ENCODE data around the gene RSU1. TPM values are rescaled to one million over a fixed set of nuclear protein-coding genes. Genes with fewer than 3 reads are reported as not detected.

RSU1 gene
- total RNA-seq, 1 donor from 2014 or later: 46.9 TPM

DNA sequence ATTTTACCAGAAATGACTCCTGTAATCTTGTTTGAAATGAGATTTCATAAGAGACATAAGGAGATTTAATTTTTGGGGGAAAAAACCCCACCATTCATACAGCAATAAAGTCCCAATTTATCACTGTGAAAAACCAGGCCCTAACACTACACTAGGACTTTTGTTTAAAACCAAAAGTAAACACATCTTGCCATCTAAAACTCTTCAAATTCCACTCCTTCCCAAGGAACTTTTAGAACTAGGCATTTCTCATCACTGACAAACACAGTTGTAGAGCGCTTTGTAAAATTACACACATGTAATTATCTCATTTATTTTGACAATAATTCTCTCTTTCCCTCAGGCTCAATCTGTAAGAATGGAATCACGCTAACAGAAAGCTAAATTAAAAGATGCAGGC lies 167.5 kb downstream of the RSU1 start:
- TF ChIP-seq, protein P1, sequence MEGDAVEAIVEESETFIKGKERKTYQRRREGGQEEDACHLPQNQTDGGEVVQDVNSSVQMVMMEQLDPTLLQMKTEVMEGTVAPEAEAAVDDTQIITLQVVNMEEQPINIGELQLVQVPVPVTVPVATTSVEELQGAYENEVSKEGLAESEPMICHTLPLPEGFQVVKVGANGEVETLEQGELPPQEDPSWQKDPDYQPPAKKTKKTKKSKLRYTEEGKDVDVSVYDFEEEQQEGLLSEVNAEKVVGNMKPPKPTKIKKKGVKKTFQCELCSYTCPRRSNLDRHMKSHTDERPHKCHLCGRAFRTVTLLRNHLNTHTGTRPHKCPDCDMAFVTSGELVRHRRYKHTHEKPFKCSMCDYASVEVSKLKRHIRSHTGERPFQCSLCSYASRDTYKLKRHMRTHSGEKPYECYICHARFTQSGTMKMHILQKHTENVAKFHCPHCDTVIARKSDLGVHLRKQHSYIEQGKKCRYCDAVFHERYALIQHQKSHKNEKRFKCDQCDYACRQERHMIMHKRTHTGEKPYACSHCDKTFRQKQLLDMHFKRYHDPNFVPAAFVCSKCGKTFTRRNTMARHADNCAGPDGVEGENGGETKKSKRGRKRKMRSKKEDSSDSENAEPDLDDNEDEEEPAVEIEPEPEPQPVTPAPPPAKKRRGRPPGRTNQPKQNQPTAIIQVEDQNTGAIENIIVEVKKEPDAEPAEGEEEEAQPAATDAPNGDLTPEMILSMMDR (conservative IDR thresholded peaks at IDR 0.05; ENCODE audit: low read depth, low read length): no peak
- H3K4me3 ChIP-seq (ENCODE audit: low read depth, low read length): no peak overlapping the region

DNA sequence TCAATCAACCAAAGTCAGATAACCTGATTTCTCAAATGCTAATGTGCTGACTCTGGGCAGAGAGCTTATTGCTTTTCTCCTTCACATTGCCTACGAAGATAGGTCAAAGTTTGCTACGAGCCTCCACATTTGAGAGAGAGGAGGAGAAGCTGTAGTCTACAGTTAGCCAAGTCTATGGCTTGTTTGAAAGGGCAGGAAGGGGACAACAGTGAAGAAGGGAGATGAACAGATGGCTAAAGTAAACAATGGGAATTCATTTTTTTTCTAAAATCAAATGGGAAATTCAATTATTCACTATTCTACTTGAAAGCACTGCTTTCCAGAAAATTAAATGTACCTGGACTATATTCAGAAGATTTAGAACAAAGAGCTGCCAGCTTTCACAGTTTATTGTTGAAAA lies 168.9 kb downstream of the RSU1 start:
- DNase-seq (ENCODE audit: low read depth): no peak
- H3K4me3 ChIP-seq (ENCODE audit: low read depth, low read length): no peak overlapping the region
- TF ChIP-seq, protein P1 (conservative IDR thresholded peaks at IDR 0.05; ENCODE audit: low read depth, low read length): no peak

More for the DNA sequence above, 167.5 kb downstream of the RSU1 start:
- no peak for DNase-seq (ENCODE audit: low read depth)

DNA sequence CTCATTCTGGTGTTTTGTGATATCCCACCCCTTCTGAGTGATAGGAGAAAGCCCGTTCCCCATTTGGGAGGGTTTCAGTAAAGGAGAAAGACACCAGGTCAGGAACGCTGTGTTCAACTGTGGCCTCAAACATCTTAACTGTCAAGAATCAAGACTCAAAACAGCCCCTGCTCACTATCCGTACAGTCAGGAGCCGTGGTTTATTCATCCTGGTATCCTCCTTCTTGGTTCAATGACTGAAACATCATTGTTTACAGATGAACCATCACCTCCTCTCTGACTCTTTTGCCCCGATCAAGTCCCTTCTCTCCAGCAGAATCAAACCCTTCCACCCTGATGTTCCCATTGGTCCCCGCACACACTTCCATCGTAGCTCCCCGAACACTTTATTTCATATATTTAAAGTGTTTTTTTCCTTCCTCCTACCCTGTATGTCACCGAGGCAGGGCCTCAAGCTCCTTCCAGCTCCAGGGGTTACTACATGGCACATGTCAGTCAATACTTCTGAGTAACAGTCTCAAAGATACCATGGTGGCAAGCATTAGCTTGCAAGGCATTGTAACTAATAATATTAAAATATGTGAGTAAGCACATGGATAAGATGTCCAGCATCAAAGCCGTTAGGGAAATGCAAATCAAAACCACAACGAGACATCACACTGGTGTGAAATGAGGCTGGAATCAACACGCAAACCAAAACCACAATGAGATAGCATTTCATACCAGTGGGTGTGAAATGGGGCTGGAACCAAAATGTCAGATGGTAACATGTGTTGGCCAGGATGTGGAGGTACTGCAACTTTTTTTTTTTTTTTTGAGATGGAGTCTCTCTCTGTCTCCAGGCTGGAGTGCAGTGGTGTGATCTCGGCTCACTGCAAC lies 170.8 kb downstream of the RSU1 start:
- TF ChIP-seq, protein P1 (conservative IDR thresholded peaks at IDR 0.05; ENCODE audit: low read depth, low read length): no peak
- no peak overlapping the region for H3K4me3 ChIP-seq (ENCODE audit: low read depth, low read length)
- no peak for DNase-seq (ENCODE audit: low read depth)

DNA sequence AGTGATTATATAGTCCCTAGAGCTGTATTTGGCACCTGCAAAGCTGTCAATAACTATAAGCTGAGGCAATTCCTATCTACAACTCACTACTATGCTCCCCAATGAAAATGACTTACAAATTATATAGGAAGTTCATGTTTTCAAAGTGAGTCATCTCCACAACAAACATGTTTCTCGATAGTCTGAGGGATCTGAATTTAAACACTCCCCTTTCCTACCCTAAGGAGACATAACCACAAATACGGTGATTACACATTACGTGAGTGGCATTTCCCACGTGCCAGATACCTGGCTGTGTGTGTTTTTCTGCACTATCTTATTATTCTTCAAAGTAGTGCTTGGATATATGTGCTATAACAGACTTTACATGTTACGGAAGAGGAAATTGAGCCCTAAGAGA lies 173.1 kb downstream of the RSU1 start:
- H3K4me3 ChIP-seq (ENCODE audit: low read depth, low read length): no peak overlapping the region
- TF ChIP-seq, protein P1 (conservative IDR thresholded peaks at IDR 0.05; ENCODE audit: low read depth, low read length): no peak
- DNase-seq (ENCODE audit: low read depth): no peak

DNA sequence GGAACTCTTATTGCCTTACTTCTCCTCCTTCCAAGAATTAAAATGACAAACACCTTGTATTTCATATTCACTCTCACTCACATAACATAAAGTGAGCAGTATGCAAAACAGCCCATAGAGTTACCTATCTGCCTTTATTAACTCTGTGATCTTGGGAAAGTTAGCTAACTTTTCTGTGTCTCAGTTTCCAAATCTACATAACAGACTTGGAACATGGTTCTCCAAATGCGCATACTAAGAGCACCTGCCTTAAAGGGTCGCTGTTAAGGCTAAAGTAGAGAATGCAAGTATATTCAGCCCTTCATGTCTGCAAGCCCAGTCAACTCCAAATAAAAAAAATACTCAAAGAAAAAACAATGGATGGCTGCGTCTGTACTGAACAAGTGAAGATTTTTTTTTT lies 173.7 kb downstream of the RSU1 start:
- H3K4me3 ChIP-seq (ENCODE audit: low read depth, low read length): no peak overlapping the region
- TF ChIP-seq, protein P1 (conservative IDR thresholded peaks at IDR 0.05; ENCODE audit: low read depth, low read length): no peak
- DNase-seq (ENCODE audit: low read depth): no peak

DNA sequence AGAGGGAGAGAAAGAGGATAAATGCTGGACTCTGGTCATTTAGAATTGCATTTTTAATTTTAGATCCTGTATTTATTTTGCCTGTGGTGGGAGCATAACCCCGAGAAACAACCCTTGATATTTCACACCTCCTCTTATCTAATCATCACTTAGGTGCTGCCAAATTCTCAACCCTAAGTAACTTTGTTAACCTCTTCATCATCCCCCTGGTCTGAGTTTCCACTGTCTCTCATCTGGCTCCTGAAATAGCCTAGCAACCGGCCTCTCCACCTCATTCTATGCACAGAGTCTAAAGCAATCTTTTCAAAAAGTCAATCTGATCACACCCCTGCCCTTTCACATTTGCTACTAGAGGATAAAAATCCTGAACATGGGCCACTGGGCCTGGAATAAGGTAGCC lies 177.1 kb downstream of the RSU1 start:
- TF ChIP-seq, protein P1 (conservative IDR thresholded peaks at IDR 0.05; ENCODE audit: low read depth, low read length): no peak
- no peak for DNase-seq (ENCODE audit: low read depth)
- H3K4me3 ChIP-seq (ENCODE audit: low read depth, low read length): no peak overlapping the region

DNA sequence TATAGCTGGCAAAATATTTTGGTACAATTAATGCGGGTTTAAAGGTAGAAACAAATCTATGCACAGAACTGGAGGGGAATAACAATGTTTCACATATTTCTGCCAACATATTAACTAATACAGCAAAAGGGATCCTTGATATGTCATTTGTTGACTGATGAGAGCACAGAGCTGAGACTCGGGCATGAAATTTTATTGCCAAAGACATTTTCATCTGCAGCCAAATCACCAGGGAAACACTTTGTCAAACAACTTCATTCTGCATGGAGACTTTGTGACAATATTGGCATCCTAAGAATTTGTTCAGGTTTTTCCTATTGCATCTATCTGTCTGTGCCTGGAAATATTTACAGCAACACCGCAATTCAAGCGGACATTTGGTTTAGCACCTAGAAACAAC lies 177.8 kb downstream of the RSU1 start:
- TF ChIP-seq, protein P1 (conservative IDR thresholded peaks at IDR 0.05; ENCODE audit: low read depth, low read length): no peak
- H3K4me3 ChIP-seq (ENCODE audit: low read depth, low read length): no peak overlapping the region

More for the DNA sequence above, 177.8 kb downstream of the RSU1 start:
- no peak for DNase-seq (ENCODE audit: low read depth)
